Lower lobe of right lung (tissue), 2 donors: ENCODE data around the gene TMEM229A. TPM values are rescaled to one million over a fixed set of nuclear protein-coding genes. Genes with fewer than 3 reads are reported as not detected.
A peak's percentile ranks its signal among the peaks of the same experiment; 100 is the strongest.
"Not testable (repeated sequence)": the region's sequence is repeated elsewhere in the genome, so short reads cannot be mapped to it uniquely, and the experiment has no call there.

Experiments used
- ATAC-seq, 2 donors: fragments of 200-7000 bp; cut with Tn5 transposase; one replicate each; pipeline ENCODE4 v1.9.1; 2020 to 2022; ENCODE audit warnings: mild to moderate bottlenecking in 2 of 2, moderate library complexity in 2 of 2
- DNase-seq: peaks from one replicate; pipeline ENCODE4 v3.0.0-alpha.2; 2020
- H3K27ac ChIP-seq: fragments of 200-600 bp; one replicate; pipeline ENCODE4 v1.8.0; 2022
- H3K27me3 ChIP-seq: fragments of 200-600 bp; one replicate; pipeline ENCODE4 v1.8.0; 2022; ENCODE audit warnings: low read depth
- H3K36me3 ChIP-seq: fragments of 200-600 bp; one replicate; pipeline ENCODE4 v1.8.0; 2022; ENCODE audit warnings: mild to moderate bottlenecking
- H3K4me1 ChIP-seq: fragments of 200-600 bp; one replicate; pipeline ENCODE4 v1.8.0; 2022
- H3K4me3 ChIP-seq: fragments of 200-600 bp; one replicate; pipeline ENCODE4 v1.8.0; 2022; ENCODE audit warnings: mild to moderate bottlenecking
- H3K9me3 ChIP-seq: fragments of 200-600 bp; one replicate; pipeline ENCODE4 v1.8.0; 2022
- intact Hi-C: fragments of 100-400 bp; cut with DNase I; formaldehyde crosslinking; loops from one replicate; pipeline ENCODE4 v1.11.0; 2022
- total RNA-seq: library from RNA; stranded (reverse); fragmentation: NEBNext Ultra II Directional; extraction: Animal tissue kit (Norgen Biotek cat#: 25700); gene quantifications from one replicate; pipeline ENCODE4 v1.2.1, GENCODE V29; 2021
- TF ChIP-seq, protein P1 (sequence below): fragments of 200-600 bp; IDR thresholded peaks from one replicate; pipeline ENCODE4 v1.8.0; 2022; ENCODE audit warnings: antibody characterized with exemption, mild to moderate bottlenecking
- donor health status: DM: no; HTN: yes; CAD: no; lungs with severe emphysema.

Gene TMEM229A
- total RNA-seq, 1 donor from 2014 or later = not detected

DNA sequence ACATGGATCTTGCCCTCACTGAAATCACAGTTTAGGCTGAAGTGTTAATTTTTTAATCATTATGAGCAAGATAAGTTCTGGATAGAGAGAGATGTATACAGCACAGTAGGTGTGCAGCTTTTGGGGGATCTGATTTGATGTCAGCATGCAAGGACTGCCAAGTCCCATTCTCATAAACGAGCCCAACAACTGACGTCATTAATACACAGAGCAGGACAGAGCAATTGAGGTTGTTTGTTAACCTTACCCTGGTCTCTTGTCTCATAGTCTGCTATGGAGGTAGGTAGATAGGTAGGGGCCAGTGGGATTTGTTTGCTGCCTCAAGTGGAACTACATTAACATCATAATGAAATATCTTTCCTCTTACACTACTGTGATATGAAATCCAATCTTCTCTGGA, 8.6 kb upstream of the TMEM229A start:
- DNase-seq (no peak), ATAC-seq (no peak)
- TF ChIP-seq, protein P1, sequence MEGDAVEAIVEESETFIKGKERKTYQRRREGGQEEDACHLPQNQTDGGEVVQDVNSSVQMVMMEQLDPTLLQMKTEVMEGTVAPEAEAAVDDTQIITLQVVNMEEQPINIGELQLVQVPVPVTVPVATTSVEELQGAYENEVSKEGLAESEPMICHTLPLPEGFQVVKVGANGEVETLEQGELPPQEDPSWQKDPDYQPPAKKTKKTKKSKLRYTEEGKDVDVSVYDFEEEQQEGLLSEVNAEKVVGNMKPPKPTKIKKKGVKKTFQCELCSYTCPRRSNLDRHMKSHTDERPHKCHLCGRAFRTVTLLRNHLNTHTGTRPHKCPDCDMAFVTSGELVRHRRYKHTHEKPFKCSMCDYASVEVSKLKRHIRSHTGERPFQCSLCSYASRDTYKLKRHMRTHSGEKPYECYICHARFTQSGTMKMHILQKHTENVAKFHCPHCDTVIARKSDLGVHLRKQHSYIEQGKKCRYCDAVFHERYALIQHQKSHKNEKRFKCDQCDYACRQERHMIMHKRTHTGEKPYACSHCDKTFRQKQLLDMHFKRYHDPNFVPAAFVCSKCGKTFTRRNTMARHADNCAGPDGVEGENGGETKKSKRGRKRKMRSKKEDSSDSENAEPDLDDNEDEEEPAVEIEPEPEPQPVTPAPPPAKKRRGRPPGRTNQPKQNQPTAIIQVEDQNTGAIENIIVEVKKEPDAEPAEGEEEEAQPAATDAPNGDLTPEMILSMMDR = no peak
- Histone ChIP-seq H3K4me3 (no peak overlapping the region), H3K9me3 (no peaks in the 10 kb centered on the region), H3K27ac (no peak overlapping the region), H3K4me1 (no peaks in the 10 kb centered on the region), H3K27me3 (no peaks in the 10 kb centered on the region), H3K36me3 (no peaks in the 10 kb centered on the region)
- intact Hi-C loops = no loop called here

DNA sequence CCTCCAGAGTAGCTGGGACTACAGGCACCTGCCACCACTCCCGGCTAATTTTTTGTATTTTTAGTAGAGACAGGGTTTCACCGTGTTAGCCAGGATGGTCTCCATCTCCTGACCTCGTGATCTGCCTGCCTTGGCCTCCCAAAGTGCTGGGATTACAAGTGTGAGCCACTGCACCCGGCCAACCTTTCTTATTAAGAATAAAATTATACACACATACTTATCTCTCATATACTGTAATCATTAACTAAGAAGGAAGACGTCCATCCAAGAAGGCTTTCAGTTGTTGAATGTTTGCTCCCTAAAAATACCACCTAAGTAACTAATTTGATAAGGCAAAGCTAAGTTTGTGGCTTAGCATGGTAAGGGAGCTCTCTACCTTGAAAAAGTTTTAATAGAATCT, 5.0 kb upstream of the TMEM229A start:
- DNase-seq, H3K36me3 ChIP-seq, intact Hi-C loops, H3K9me3 ChIP-seq, H3K27ac ChIP-seq, H3K4me1 ChIP-seq, ATAC-seq, H3K27me3 ChIP-seq, H3K4me3 ChIP-seq: not testable (repeated sequence)

DNA sequence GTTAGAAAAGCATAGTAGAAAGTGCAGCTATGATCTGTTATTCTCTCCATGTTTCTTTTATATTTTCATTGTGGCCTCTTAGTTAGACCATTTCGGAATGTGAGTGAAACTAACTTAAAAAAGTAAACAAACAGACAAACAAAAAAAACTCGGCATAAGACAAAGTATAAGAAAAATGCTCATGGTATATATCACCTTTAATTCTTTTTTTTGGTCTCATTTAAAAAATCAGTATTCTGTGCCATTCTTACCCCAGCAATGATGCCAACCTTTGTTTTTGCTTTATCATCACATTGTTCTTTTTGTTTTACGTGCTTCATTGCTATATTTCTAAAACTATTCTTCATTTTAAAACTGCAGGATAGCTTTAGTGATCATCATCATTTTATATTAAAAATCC, 2.8 kb upstream of the TMEM229A start:
- peaks cover 14% of the 10 kb centered on the region for H3K4me1 ChIP-seq
- ATAC-seq = no peak
- peaks cover 27% of the 10 kb centered on the region for H3K27me3 ChIP-seq

DNA sequence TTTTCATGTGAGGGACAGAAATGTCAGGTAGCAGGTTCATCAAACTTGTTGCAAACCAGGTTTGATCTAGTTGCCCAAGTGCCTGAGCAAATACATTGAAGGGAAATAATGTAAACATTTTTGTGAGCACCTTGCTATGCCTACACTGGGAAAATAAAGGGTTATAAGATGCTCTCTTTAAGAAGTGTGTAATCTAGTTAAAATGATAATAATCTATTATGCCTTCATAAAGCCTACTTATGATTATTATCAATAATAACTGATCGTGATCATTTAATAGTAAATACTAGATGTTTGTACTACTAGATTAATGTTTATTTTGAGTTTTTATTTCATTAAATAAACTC, 1.9 kb upstream of the TMEM229A start:
- Histone ChIP-seq H3K27ac (no peak overlapping the region), H3K4me3 (no peak overlapping the region), H3K36me3 (no peaks in the 10 kb centered on the region), H3K27me3 (peaks cover 30% of the 10 kb centered on the region), H3K4me1 (peaks cover 14% of the 10 kb centered on the region), H3K9me3 (no peaks in the 10 kb centered on the region)
- ATAC-seq = no peak
- intact Hi-C loops = no loop called here
- no peak for DNase-seq
- TF ChIP-seq, protein P1 = no peak

More for the DNA sequence above, 2.8 kb upstream of the TMEM229A start:
- H3K36me3 ChIP-seq = no peaks in the 10 kb centered on the region
- intact Hi-C loops = no loop called here
- no peak overlapping the region for H3K27ac ChIP-seq
- H3K4me3 ChIP-seq = no peak overlapping the region
- no peaks in the 10 kb centered on the region for H3K9me3 ChIP-seq
- no peak for DNase-seq
- TF ChIP-seq, protein P1 = no peak

DNA sequence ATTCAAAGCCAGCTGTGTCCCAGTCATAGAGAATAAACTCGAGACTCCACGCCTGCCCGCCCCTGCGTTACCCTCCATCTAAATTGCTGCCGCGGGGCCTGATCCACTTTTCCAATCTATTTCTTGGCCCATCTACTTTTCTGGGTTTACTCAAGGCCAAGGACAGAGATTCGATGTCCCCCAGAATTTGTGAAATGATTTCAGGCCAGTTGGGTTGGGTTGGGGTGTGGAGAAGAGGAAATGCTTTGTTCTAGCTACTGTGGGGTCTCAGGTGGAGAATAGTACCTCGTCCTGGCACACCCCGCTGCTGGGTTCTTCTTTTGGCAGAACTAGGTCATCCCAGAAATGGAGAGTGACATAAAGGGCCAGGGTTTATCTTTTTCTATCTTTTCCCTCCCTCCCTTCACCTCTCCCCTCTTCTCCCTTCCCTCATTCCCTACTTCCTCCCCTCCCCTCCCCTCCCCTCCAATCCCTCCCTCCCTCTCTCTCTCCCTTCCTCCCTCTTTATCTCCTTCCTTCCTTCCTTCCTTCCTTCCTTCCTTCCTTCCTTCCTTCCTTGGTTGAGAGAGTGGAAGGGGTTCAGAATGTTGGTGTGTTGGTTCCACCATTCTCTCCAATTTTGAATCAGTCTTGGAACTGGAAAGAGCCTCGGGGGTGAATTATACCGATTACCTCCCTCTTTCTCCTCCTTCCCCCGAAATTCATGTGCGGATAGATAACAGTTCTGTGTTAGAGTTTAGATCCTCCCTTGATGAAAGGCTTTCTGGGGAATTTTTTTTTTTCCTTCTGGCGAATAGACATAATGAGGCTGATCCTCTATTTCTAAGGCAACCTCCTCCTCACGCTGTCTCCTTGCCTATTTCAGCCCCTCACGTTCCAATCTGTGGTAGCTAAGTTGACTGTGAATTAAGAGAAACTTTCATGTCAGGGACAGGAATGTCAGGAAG, 1.2 kb upstream of the TMEM229A start:
- Histone ChIP-seq H3K27ac (no peak overlapping the region), H3K27me3 (peaks cover 32% of the 10 kb centered on the region), H3K9me3 (no peaks in the 10 kb centered on the region), H3K4me1 (peaks cover 14% of the 10 kb centered on the region), H3K4me3 (no peak overlapping the region), H3K36me3 (no peaks in the 10 kb centered on the region)
- ATAC-seq (no peak), DNase-seq (no peak)
- intact Hi-C loops = no loop called here
- TF ChIP-seq, protein P1 = no peak

DNA sequence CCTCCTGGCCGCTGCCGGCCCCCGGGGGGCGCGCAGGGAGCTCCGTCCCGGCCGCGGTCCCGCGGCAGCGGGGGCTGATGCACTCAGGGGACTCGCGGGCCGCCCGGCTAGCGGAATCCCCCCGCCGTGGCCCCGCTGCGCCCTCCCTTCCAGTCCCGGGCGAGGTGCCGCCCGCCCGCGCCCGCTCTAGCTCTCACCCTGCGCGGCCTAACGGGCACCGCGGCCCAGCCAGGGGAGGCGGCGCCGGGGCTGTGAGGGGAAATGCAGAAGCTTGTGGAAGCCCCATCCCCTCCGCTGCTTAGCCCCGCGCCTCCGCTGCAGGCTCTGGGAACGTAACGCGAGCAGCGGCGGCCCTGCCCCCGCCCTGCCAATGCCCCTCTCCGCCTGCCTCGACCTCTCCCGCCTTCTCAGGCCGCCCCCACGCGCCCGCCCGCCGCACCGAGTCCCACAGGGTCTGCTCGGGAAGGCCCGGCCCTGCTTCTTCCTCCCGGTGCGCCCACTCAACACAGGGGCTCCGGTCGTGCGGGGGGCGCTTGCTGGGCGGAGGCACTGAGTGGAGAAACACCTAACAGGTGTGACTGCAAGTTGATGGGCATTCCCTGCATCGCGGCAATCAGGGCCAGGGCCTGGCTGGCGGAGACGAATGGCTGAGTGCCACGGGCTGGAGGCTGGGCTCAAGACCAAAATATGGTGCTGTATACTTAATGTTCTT, 384 bp upstream of the TMEM229A start:
- intact Hi-C loops = no loop called here
- Histone ChIP-seq H3K27ac (no peak overlapping the region), H3K27me3 (peaks cover 37% of the 10 kb centered on the region), H3K36me3 (no peaks in the 10 kb centered on the region), H3K4me3 (peak overlapping the region; percentile 46), H3K9me3 (no peaks in the 10 kb centered on the region), H3K4me1 (peaks cover 14% of the 10 kb centered on the region)
- TF ChIP-seq, protein P1 = no peak
- peak; percentile 40 to 44 for ATAC-seq
- peak; percentile 41 for DNase-seq
